Esophagus squamous epithelium (tissue), 5 donors: Measurements from ENCODE around the gene ROR2. TPM values are rescaled to one million over a fixed set of nuclear protein-coding genes. Genes with fewer than 3 reads are reported as not detected.

ENCODE experiments used
- DNase-seq: peaks from one replicate; lab custom pipeline; 2025; lab: John Stamatoyannopoulos, UW
- H3K27ac ChIP-seq, 4 donors: fragments of 200-600 bp; sonication (generic); one replicate each; pipeline ENCODE4 v1.5.1; 2016 to 2019; ENCODE audit warnings: mild to moderate bottlenecking in 1 of 4
- H3K27me3 ChIP-seq, 4 donors: fragments of 200-600 bp; sonication (generic); 1 replicate in 3 of 4; 2 replicates in 1 of 4; pipeline versions ENCODE4 v1.5.1 to v1.6.0; 2017 to 2021; ENCODE audit warnings: antibody characterized with exemption in 1 of 4
- H3K36me3 ChIP-seq, 3 donors: fragments of 200-600 bp; sonication (generic); one replicate each; pipeline ENCODE4 v1.5.1; 2016 to 2019
- H3K4me1 ChIP-seq, 3 donors: fragments of 200-600 bp; sonication (generic); one replicate each; pipeline ENCODE4 v1.5.1; 2017 to 2019
- H3K4me3 ChIP-seq, 4 donors: fragments of 200-600 bp; sonication (generic); 1 replicate in 3 of 4; 2 replicates in 1 of 4; pipeline ENCODE4 v1.5.1; 2016 to 2019; ENCODE audit warnings: mild to moderate bottlenecking in 2 of 4, moderate library complexity in 1 of 4
- H3K9me3 ChIP-seq, 3 donors: fragments of 200-600 bp; sonication (generic); one replicate each; pipeline ENCODE4 v1.5.1; 2016 to 2019
- POLR2A ChIP-seq, 4 donors: fragments of 450-650 bp; IDR thresholded peaks; one replicate each; pipeline ENCODE4 v1.6.1; 2017; ENCODE audit warnings: antibody characterized with exemption in 4 of 4, mild to moderate bottlenecking in 4 of 4, moderate library complexity in 3 of 4
- WGBS, 2 donors: methylation state at CpG; one replicate each; pipeline ENCODE4 v1.1.5; 2018; 5-methylcytosine and 5-hydroxymethylcytosine counted together
- intact Hi-C: fragments of 100-400 bp; cut with DNase I; formaldehyde crosslinking; loops from one replicate; pipeline ENCODE4 v1.15.0; 2022
- total RNA-seq, 4 donors: library from RNA; depleted of rRNA; stranded (reverse); fragments of >200 nt; gene quantifications; one replicate each; pipeline ENCODE4 v1.1.0, GENCODE V29; 2016
- TF ChIP-seq, protein P1 (sequence below), 6 experiments: fragments of 450-650 bp in 4 of 6; fragments of 200-600 bp in 2 of 6; sonication (generic) in 2 of 6; IDR thresholded peaks; one replicate each; pipeline ENCODE4 v1.5.1; 2016 to 2019; ENCODE audit warnings: antibody characterized with exemption in 6 of 6, mild to moderate bottlenecking in 4 of 6, moderate library complexity in 4 of 6
- donor health status: DM: yes; HTN: yes; CAD: no.

Gene ROR2
- total RNA-seq, 4 donors from 2014 or later: 0.68 to 12.6 (median 3.7) TPM

DNA sequence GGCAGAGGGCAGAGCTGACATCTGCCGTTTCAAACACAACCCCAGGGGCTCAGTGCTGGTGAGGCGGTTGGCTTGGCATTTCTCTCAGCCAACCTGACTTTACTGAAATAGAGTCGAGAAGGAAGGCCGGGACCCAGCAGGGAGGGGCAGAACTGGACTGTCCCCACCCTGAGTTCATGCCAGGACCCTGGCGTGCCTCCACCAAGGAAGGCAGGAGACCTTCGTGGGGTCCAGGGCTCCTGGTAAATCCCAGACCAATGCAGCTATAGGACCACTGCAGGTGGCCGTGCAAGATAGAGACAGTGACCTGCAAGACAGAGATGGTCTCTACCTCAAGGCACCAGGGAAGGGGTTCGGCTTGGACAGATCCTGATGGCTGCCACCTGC, 132.9 kb downstream of the ROR2 start:
- H3K27ac ChIP-seq: peak overlapping the region; percentile 43 to 87 (median 76)
- 67 to 89% methylated on average over 3 to 8 of the region's 8 CpGs for WGBS, 2 donors
- H3K36me3 ChIP-seq: no peaks in the 10 kb centered on the region
- peaks cover 0 to 47% (median 8%) of the 10 kb centered on the region in 3 donors for H3K4me1 ChIP-seq
- H3K27me3 ChIP-seq: peaks cover 0 to 82% (median 0%) of the 10 kb centered on the region in 4 donors
- no peak for DNase-seq
- TF ChIP-seq POLR2A (IDR thresholded peaks at IDR 0.05): no peak
- TF ChIP-seq, protein P1, sequence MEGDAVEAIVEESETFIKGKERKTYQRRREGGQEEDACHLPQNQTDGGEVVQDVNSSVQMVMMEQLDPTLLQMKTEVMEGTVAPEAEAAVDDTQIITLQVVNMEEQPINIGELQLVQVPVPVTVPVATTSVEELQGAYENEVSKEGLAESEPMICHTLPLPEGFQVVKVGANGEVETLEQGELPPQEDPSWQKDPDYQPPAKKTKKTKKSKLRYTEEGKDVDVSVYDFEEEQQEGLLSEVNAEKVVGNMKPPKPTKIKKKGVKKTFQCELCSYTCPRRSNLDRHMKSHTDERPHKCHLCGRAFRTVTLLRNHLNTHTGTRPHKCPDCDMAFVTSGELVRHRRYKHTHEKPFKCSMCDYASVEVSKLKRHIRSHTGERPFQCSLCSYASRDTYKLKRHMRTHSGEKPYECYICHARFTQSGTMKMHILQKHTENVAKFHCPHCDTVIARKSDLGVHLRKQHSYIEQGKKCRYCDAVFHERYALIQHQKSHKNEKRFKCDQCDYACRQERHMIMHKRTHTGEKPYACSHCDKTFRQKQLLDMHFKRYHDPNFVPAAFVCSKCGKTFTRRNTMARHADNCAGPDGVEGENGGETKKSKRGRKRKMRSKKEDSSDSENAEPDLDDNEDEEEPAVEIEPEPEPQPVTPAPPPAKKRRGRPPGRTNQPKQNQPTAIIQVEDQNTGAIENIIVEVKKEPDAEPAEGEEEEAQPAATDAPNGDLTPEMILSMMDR (IDR thresholded peaks at IDR 0.05): no peak
- intact Hi-C loops: no loop called here
- no peaks in the 10 kb centered on the region for H3K9me3 ChIP-seq
- peak overlapping the region in 1 of 4 donors; percentile 29 for H3K4me3 ChIP-seq

DNA sequence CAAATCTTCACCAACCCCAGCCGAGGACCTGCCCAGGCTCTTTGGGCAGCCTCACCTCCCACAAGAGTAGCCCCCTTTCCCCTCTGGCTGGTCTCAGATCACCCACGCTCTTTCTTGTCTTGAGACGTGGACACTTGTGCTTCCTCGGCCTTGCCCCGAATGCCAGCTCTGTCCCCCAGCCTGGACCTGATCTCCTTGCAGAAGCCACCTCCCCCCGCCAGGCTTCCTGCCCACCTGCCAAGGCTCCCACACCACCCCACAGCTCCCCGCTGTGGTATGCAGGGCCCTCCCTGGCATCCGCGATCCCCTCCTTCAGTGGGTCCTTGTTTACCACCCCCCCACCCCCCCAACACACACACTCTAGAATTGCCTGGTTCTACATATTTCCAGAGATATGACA, 133.7 kb downstream of the ROR2 start:
- peaks cover 0 to 50% (median 8%) of the 10 kb centered on the region in 3 donors for H3K4me1 ChIP-seq
- H3K4me3 ChIP-seq: no peak overlapping the region
- DNase-seq: no peak
- intact Hi-C loops: no loop called here
- no peaks in the 10 kb centered on the region for H3K9me3 ChIP-seq
- peaks cover 0 to 76% (median 0%) of the 10 kb centered on the region in 4 donors for H3K27me3 ChIP-seq
- 84 to 91% methylated on average over 6 of the region's 9 CpGs for whole genome bisulfite sequencing, 2 donors
- TF ChIP-seq, protein P1 (IDR thresholded peaks at IDR 0.05): no peak
- no peak for TF ChIP-seq POLR2A (IDR thresholded peaks at IDR 0.05)
- H3K27ac ChIP-seq: peak overlapping the region in 3 of 4 donors; percentile 69 to 87 (median 82)
- H3K36me3 ChIP-seq: no peaks in the 10 kb centered on the region

DNA sequence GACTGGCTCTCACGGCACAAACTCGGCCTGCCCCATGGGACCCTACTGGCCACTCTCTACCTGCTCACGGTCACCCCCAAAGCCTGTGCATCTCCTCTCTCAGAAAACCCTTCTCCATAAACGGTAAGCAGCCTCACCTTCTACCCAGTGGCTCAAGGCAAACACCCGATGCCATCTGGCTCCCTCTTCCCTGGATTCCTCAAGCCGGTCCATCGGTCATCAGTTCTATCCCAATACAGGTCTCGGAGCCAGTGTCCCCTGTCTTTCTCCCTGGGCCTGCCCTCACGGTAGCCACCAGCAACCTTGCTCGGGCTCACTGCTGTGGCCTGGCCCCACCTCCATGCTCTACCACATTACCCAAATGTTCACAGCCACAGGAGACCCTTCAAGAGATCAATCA, 134.1 kb downstream of the ROR2 start:
- 90 to 97% methylated on average over 10 of the region's 10 CpGs for WGBS, 2 donors
- no peak overlapping the region for H3K4me3 ChIP-seq
- no peaks in the 10 kb centered on the region for H3K9me3 ChIP-seq
- no peaks in the 10 kb centered on the region for H3K36me3 ChIP-seq
- H3K27me3 ChIP-seq: peaks cover 0 to 75% (median 0%) of the 10 kb centered on the region in 4 donors
- DNase-seq: no peak
- TF ChIP-seq, protein P1 (IDR thresholded peaks at IDR 0.05): no peak
- TF ChIP-seq POLR2A (IDR thresholded peaks at IDR 0.05): no peak
- peak overlapping the region in 3 of 4 donors; percentile 69 to 87 (median 82) for H3K27ac ChIP-seq
- intact Hi-C loops: no loop called here
- peaks cover 0 to 53% (median 8%) of the 10 kb centered on the region in 3 donors for H3K4me1 ChIP-seq

DNA sequence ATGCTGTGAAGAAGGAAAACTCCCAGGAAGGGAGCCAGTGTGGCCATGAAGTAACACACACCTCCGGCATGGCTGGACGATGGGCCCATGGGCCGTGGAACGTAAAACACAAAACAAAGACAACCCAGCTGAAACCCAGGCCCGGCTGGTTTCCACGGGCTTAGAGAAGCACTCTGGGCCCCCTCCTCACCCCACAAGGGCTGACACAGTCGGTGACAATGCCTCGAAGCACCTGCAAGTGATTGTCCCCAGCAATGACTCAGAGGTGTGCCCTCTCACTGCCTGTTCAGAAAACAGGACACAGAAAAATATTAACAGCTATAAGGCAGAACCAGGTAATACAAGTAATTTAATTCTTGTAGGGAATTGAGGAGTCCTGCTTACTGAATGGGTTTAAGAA, 135.3 kb downstream of the ROR2 start:
- Histone ChIP-seq H3K4me1 (peaks cover 0 to 57% (median 11%) of the 10 kb centered on the region in 3 donors), H3K27ac (peak overlapping the region in 2 of 4 donors; percentile 74 to 82), H3K36me3 (no peaks in the 10 kb centered on the region), H3K4me3 (no peak overlapping the region), H3K9me3 (no peaks in the 10 kb centered on the region), H3K27me3 (peaks cover 0 to 71% (median 0%) of the 10 kb centered on the region in 4 donors)
- intact Hi-C loops: no loop called here
- no peak for DNase-seq
- no peak for TF ChIP-seq POLR2A (IDR thresholded peaks at IDR 0.05)
- TF ChIP-seq, protein P1 (IDR thresholded peaks at IDR 0.05): no peak
- WGBS, 2 donors: 77 to 88% methylated on average over 6 to 8 of the region's 8 CpGs

DNA sequence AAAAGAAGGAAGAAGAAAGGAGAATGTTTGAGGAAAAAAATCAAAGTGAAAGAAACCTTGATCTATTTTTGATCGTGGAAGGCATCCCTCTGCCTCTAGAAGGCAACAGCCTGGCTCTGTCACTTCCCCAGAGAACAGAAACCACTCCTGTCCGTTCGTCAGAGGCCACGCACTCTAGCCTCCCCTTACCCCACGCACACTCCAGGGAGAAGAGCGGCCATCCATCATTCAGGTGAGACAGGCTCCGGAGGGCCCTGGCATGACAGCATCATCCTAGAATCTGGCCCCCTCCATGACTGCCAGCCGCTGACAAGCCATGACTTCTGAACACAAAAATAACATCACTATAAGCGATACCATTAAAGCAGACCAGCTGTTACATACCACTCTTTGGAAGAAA, 135.8 kb downstream of the ROR2 start:
- 71 to 73% methylated on average over 9 of the region's 9 CpGs for WGBS, 2 donors
- Histone ChIP-seq H3K4me3 (no peak overlapping the region), H3K9me3 (no peaks in the 10 kb centered on the region), H3K4me1 (peaks cover 0 to 62% (median 16%) of the 10 kb centered on the region in 3 donors), H3K27ac (peak overlapping the region in 3 of 4 donors; percentile 27 to 82 (median 74)), H3K27me3 (peaks cover 0 to 72% (median 0%) of the 10 kb centered on the region in 4 donors), H3K36me3 (no peaks in the 10 kb centered on the region)
- intact Hi-C loops: no loop called here
- TF ChIP-seq POLR2A (IDR thresholded peaks at IDR 0.05): no peak
- TF ChIP-seq, protein P1 (IDR thresholded peaks at IDR 0.05): no peak
- DNase-seq: no peak
